Measurements from ENCODE around the gene PXK. TPM values are rescaled to one million over a fixed set of nuclear protein-coding genes. Genes with fewer than 3 reads are reported as not detected.
A peak's percentile ranks its signal among the peaks of the same experiment; 100 is the strongest.

PXK gene
- polyA plus RNA-seq, 1 donor, result 17.2 TPM

DNA sequence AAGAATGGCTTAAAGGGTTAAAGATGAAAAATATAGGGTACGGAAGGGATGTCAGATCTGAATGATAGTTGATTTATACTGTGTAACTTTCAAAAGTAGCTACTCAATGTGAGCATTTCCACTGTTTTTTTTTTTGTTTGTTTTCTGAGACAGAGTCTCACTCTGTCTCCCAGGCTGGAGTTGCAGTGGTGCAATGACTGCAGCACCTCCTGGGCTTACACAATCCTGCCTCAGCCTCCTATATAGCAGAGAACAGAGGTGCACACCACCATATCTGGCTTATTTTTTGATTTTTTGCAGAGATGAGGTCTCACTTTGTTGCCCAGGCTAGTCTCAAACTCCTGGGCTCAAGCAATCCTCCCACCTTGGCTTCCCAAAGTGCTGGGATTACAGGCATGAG is 9.9 kb upstream of the PXK start:
- Histone ChIP-seq H3K4me3 (ENCODE audit: low read length) (no peak overlapping the region), H3K9me3 (ENCODE audit: control insufficient read depth, low read depth, low read length) (no peaks in the 10 kb centered on the region), H3K27me3 (ENCODE audit: control insufficient read depth, insufficient read depth, low read length) (peaks cover 6% of the 10 kb centered on the region), H3K27ac (ENCODE audit: low read length) (no peak overlapping the region), H3K4me1 (ENCODE audit: control insufficient read depth, insufficient read depth, low read length) (peaks cover 5% of the 10 kb centered on the region), H3K36me3 (ENCODE audit: control insufficient read depth, insufficient read depth, low read length) (peaks cover 17% of the 10 kb centered on the region)
- DNase-seq, result no peak
- WGBS (ENCODE audit: insufficient coverage, low lambda C conversion rate), result 100% methylated on average over 1 of the region's 1 CpG

DNA sequence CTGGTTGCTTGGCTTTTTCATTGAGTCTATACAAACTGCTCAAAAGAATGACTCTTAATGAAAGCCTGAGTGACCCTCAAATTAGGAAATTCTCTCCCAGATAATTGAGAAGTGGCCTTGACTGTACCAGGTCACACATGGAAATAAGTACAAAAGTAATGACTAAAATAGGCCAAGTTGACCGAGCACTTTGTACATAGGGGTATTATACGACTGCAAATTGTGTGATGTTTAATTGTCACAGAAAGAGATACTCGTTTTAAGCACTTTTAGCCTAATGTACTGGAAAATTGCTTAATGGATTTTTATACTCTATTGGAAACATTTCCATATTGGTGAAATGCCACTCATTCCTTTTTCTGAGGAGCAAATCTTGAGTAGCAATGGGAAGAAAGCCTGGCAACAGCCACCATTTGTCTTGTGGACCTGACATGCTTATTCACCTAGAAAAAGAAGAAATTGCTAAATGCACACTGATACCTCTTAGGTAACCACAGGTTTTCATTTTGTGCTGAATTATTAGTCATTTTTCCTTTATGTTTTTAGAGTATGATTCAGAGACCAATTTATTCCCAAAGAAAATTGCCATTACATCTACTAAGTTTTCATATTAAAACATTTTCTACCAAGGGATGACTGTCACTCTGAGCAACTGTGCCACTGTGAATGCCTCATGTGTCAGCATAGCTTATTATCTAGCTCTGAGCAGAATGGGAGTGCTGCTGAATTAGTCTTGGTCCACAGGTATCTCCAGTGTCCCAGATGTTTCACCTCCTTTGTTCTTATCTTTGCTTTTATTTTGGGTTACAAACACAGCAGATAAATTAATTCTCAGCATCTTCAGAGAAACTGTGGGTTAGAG is 8.9 kb upstream of the PXK start:
- H3K27me3 ChIP-seq (ENCODE audit: control insufficient read depth, insufficient read depth, low read length), result peaks cover 7% of the 10 kb centered on the region
- H3K4me3 ChIP-seq (ENCODE audit: low read length), result no peak overlapping the region
- H3K36me3 ChIP-seq (ENCODE audit: control insufficient read depth, insufficient read depth, low read length), result peaks cover 9% of the 10 kb centered on the region
- no peaks in the 10 kb centered on the region for H3K9me3 ChIP-seq (ENCODE audit: control insufficient read depth, low read depth, low read length)
- no peak for DNase-seq
- WGBS (ENCODE audit: insufficient coverage, low lambda C conversion rate), result 79% methylated on average over 3 of the region's 3 CpGs
- peaks cover 5% of the 10 kb centered on the region for H3K4me1 ChIP-seq (ENCODE audit: control insufficient read depth, insufficient read depth, low read length)
- no peak overlapping the region for H3K27ac ChIP-seq (ENCODE audit: low read length)

DNA sequence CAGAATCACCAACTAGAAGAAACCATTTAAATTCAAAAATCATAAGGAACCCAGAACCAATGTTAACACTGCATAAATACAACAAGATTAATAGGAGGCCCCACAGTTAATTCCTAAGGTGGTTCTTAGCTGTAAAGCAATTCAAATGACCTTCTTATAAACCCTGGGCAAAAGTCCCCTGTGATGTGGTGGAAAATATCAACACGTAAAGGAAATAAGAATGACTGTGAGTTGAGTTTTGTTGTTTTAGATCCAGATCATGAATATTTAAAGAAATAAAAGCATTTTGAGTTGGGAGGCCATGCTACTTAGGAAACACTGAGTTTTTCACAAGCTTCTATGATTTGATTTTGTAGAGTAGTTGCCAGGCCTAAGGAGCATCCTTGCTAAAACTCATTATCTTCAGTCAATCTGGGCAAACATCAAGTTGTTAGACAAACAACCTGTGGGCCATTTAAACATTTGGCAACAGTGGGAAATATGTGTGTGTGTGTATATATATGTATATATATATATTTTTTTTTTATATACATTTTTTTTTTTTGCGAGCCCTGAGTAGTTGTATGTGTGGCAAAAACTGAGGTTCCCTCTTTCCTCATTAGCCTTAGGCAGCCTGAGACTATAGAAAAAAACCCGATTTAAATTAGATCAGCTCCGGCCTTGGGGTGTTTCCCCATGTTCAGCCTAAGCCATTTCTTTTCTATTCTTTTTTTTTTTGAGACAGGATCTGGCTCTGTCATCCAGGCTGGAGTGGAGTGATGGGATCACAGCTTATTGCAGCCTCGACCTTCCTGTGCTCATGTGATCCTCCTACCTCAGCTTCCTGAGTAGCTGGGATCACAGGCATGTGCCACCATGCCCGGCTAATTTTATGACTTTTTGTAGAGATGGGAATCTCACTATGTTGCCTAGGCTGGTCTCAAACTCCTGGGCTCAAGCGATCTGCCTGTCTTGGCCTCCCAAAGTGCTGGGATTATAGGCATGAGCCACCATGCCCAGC is 8.0 kb upstream of the PXK start:
- WGBS (ENCODE audit: insufficient coverage, low lambda C conversion rate), result no CpG with 5 or more reads among the region's 7 CpGs
- peaks cover 5% of the 10 kb centered on the region for H3K4me1 ChIP-seq (ENCODE audit: control insufficient read depth, insufficient read depth, low read length)
- no peak for DNase-seq
- H3K27me3 ChIP-seq (ENCODE audit: control insufficient read depth, insufficient read depth, low read length), result peaks cover 7% of the 10 kb centered on the region
- no peak overlapping the region for H3K4me3 ChIP-seq (ENCODE audit: low read length)
- H3K36me3 ChIP-seq (ENCODE audit: control insufficient read depth, insufficient read depth, low read length), result peaks cover 4% of the 10 kb centered on the region
- H3K27ac ChIP-seq (ENCODE audit: low read length), result no peak overlapping the region
- no peaks in the 10 kb centered on the region for H3K9me3 ChIP-seq (ENCODE audit: control insufficient read depth, low read depth, low read length)

DNA sequence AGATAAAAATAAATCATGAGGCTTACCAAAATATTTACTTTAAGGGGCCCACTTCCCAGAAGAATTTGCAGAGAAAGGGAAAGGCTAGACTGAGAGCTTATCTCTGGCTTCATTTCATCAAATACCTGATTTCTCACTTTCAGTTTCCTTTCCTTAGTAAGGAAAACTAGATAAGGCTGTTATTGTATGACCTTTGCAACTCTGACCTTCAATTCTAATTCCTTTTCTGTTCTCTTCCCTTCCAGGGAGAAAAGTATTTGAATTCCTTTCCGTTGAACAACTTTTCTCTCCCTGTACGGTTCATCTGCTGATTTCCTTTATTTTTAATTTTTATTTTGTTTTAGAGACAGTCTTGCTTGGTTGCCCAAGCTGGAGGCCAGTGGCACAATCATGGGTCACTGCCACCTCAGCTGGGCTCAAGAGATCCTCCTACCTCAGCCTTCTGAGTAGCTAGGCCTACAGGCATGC is 7.1 kb upstream of the PXK start:
- H3K27ac ChIP-seq (ENCODE audit: low read length), result no peak overlapping the region
- H3K4me1 ChIP-seq (ENCODE audit: control insufficient read depth, insufficient read depth, low read length), result peaks cover 5% of the 10 kb centered on the region
- peaks cover 4% of the 10 kb centered on the region for H3K36me3 ChIP-seq (ENCODE audit: control insufficient read depth, insufficient read depth, low read length)
- H3K9me3 ChIP-seq (ENCODE audit: control insufficient read depth, low read depth, low read length), result no peaks in the 10 kb centered on the region
- peaks cover 7% of the 10 kb centered on the region for H3K27me3 ChIP-seq (ENCODE audit: control insufficient read depth, insufficient read depth, low read length)
- DNase-seq, result peak in 1 of 2 donors; percentile 69
- no peak overlapping the region for H3K4me3 ChIP-seq (ENCODE audit: low read length)
- no CpG with 5 or more reads among the region's 2 CpGs for WGBS (ENCODE audit: insufficient coverage, low lambda C conversion rate)

DNA sequence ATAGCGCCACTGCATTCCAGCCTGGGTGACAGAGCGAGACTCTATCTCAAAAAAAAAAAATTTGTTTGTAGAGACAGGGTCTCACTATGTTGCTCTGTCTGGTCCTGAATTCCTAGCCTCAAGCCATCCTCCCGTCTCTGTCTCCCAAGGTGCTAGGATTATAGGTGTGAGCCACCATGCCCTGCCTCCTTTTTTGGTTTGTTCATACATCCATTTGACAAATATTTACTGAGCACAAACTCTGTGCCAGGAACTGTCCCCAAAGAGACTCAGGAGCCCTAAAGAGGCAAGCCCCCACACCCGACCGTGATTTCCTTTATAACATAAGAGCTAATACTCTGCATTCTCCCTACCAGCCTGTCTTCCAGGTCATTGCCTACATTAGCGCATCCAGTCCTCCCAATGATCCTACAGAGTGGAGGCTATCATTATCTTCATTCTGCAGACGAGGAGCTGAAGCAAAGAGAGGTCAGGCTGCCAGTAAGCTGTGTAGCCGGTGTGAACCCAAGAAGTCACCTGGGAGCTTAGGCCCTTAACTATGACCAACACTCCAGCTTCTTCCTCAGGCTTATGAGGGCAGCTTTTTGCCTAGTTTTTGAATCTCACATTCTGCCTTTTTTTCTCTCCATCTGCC is 6.3 kb upstream of the PXK start:
- peaks cover 5% of the 10 kb centered on the region for H3K4me1 ChIP-seq (ENCODE audit: control insufficient read depth, insufficient read depth, low read length)
- peaks cover under 1% of the 10 kb centered on the region for H3K36me3 ChIP-seq (ENCODE audit: control insufficient read depth, insufficient read depth, low read length)
- H3K27ac ChIP-seq (ENCODE audit: low read length), result no peak overlapping the region
- no peaks in the 10 kb centered on the region for H3K9me3 ChIP-seq (ENCODE audit: control insufficient read depth, low read depth, low read length)
- H3K27me3 ChIP-seq (ENCODE audit: control insufficient read depth, insufficient read depth, low read length), result peaks cover 7% of the 10 kb centered on the region
- no peak overlapping the region for H3K4me3 ChIP-seq (ENCODE audit: low read length)
- no peak for DNase-seq
- WGBS (ENCODE audit: insufficient coverage, low lambda C conversion rate), result no CpG with 5 or more reads among the region's 8 CpGs

DNA sequence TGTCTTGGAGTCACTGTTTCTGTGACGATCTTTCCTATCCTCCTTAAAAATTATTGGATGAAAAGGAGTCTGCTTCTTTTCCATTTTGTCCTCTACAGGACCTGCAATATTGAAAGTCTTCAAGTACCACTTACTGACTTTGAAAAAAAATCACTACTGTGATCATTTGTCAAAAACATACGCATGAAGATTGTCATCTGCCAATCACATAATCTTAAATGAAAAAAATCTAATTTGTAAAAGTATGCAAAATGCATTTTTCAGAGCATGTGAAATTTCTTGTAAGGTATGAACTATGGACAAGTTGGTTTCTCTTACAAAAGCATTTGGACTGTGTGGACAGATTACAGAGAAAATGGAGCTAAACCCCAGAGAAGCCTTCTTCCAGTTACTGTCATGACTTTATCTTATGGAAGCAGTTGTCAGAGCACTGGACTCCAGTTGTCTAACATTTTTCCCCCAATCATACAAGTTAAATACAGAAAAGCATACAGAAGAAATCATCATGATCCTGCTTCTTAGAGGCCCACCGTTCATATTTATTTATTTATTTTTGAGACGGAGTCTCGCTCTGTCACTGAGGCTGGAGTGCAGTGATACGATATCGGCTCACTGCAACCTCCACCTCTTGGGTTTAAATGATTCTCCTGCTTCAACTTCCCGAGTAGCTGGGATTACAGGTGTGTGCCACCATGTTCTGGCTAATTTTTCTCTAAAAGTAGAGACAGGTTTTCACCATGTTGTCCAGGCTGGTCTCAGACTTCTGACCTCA is 3.4 kb upstream of the PXK start:
- H3K9me3 ChIP-seq (ENCODE audit: control insufficient read depth, low read depth, low read length), result no peaks in the 10 kb centered on the region
- no peak overlapping the region for H3K27ac ChIP-seq (ENCODE audit: low read length)
- H3K4me3 ChIP-seq (ENCODE audit: low read length), result no peak overlapping the region
- peaks cover 5% of the 10 kb centered on the region for H3K4me1 ChIP-seq (ENCODE audit: control insufficient read depth, insufficient read depth, low read length)
- no peak for DNase-seq
- 88% methylated on average over 1 of the region's 8 CpGs for WGBS (ENCODE audit: insufficient coverage, low lambda C conversion rate)
- H3K36me3 ChIP-seq (ENCODE audit: control insufficient read depth, insufficient read depth, low read length), result no peaks in the 10 kb centered on the region
- H3K27me3 ChIP-seq (ENCODE audit: control insufficient read depth, insufficient read depth, low read length), result peaks cover 16% of the 10 kb centered on the region

DNA sequence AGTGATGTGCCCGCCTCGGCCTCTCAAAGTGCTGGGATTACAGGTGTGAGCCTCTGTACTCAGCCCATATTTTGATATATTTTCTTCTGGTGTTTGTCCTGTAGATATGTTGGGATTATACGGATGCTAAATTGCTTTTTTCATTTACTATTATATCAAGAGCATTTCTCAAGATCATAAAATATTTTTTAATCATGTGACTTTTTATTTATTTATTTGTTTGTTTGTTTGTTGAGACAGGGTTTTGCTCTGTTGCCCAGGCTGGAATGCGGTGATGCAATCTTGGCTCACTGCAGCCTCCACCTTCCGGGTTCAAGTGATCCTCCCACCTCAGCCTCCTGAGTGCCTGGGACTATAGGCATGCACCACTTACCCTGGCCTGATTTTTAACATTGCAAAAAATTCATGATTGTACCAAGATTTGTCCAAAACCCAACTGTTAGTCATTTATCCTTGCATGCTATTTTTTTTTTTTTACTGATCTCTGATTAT is 2.7 kb upstream of the PXK start:
- Histone ChIP-seq H3K9me3 (ENCODE audit: control insufficient read depth, low read depth, low read length) (no peaks in the 10 kb centered on the region), H3K27me3 (ENCODE audit: control insufficient read depth, insufficient read depth, low read length) (peaks cover 16% of the 10 kb centered on the region), H3K36me3 (ENCODE audit: control insufficient read depth, insufficient read depth, low read length) (no peaks in the 10 kb centered on the region), H3K27ac (ENCODE audit: low read length) (no peak overlapping the region), H3K4me3 (ENCODE audit: low read length) (no peak overlapping the region), H3K4me1 (ENCODE audit: control insufficient read depth, insufficient read depth, low read length) (peaks cover 5% of the 10 kb centered on the region)
- WGBS (ENCODE audit: insufficient coverage, low lambda C conversion rate), result 100% methylated on average over 1 of the region's 5 CpGs
- DNase-seq, result no peak

DNA sequence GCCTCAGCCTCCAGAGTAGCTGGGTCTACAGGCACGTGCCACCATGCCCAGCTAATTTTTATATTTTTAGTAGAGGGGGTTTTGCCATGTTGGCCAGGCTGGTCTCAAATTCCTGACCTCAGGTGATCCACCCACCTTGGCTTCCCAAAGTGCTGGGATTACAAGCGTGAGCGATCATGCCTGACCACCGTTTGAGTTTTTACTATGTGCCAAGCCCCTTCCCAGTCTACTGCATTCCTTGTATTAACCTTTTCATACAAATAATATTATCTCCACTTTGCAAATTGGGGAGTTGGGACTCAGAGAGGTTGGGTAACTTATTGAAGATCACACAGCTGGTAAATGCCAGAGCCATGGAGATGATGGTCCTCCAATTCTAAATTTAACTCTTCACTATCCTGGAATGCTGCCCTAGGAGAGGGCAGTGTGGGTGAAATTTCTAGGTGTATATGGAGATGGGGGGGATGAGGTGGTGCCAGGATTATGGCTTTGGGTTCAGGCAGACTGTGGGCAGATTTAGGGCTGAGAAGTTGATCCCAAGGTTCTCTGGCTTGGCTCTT is 1.0 kb upstream of the PXK start:
- Histone ChIP-seq H3K4me1 (ENCODE audit: control insufficient read depth, insufficient read depth, low read length) (no peaks in the 10 kb centered on the region), H3K4me3 (ENCODE audit: low read length) (no peak overlapping the region), H3K36me3 (ENCODE audit: control insufficient read depth, insufficient read depth, low read length) (no peaks in the 10 kb centered on the region), H3K9me3 (ENCODE audit: control insufficient read depth, low read depth, low read length) (no peaks in the 10 kb centered on the region), H3K27ac (ENCODE audit: low read length) (no peak overlapping the region), H3K27me3 (ENCODE audit: control insufficient read depth, insufficient read depth, low read length) (peaks cover 16% of the 10 kb centered on the region)
- DNase-seq, result no peak
- WGBS (ENCODE audit: insufficient coverage, low lambda C conversion rate), result no CpG with 5 or more reads among the region's 4 CpGs

DNA sequence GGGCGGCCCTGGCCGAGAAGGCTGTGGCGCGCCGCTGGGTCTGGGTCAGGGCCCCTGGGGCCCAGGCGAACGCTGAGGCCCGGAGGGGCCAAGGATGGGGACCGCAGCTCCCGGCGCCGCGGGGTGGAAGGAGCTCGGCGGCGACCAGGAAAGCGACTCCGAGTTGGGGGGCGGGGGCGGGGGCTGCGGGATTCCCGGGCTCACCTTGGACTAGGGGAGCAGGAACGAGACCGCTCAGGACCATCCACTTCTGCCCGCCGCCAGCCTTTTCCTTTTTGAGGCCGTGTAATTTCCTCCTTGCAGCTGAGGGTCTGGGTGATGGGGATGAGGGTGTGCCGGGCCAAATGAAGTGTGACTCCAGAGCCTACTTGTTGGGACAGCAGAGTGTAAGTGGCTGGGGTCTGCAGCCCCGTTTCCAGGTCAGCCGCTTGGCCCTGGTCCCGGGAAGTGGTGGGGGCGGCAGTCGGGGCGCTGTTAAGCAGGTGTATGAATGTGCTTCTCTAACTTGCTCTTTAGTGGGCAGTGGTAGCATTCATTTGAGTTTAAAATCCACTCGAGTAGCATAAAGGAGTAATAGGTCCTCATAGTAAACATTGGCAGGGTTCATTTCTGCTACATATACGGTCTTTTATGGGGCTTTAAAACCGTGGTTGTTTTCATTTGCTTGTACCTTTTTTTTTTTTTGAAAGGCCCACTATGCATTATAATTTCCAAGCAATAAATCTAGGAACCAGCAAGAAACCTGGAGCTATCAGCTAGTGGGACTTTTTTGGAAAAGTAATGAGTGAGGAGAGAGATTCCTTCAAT is 717 bp downstream of the PXK start:
- no peaks in the 10 kb centered on the region for H3K4me1 ChIP-seq (ENCODE audit: control insufficient read depth, insufficient read depth, low read length)
- no peaks in the 10 kb centered on the region for H3K36me3 ChIP-seq (ENCODE audit: control insufficient read depth, insufficient read depth, low read length)
- peak overlapping the region; percentile 62 for H3K4me3 ChIP-seq (ENCODE audit: low read length)
- peaks cover 9% of the 10 kb centered on the region for H3K27me3 ChIP-seq (ENCODE audit: control insufficient read depth, insufficient read depth, low read length)
- DNase-seq, result peak in 1 of 2 donors; percentile 48
- H3K27ac ChIP-seq (ENCODE audit: low read length), result no peak overlapping the region
- WGBS (ENCODE audit: insufficient coverage, low lambda C conversion rate), result 0% methylated on average over 1 of the region's 37 CpGs
- H3K9me3 ChIP-seq (ENCODE audit: control insufficient read depth, low read depth, low read length), result no peaks in the 10 kb centered on the region
